Left renal cortex interstitium (tissue), 4 donors: Measurements from ENCODE around the gene C5orf22. TPM values are rescaled to one million over a fixed set of nuclear protein-coding genes. Genes with fewer than 3 reads are reported as not detected.
"Not testable (repeated sequence)": the region's sequence is repeated elsewhere in the genome, so short reads cannot be mapped to it uniquely, and the experiment has no call there.

ENCODE experiments used
- DNase-seq, 4 donors: peaks; one replicate each; pipeline ENCODE4 v3.0.0-alpha.2; 2013; ENCODE audit warnings: low read depth in 4 of 4, low spot score in 2 of 4, missing footprints in 1 of 4
- polyA plus RNA-seq, 4 donors: library from polyadenylated mRNA; unstranded; fragments of 120-200 nt; gene quantifications; one replicate each; pipeline ENCODE4 v1.2.1, GENCODE V29; 2013; ENCODE audit not compliant: insufficient read length in 4 of 4

C5orf22 gene
- polyA plus RNA-seq, 4 donors: 24.2 to 32.2 (median 31.3) TPM

- no peak for DNase-seq
Measured at GRCh38 chr5:31598640-31599611, 66.8 kb downstream of the C5orf22 start.

GRCh38 chr5:31602305-31602704 lies 70.2 kb downstream of the C5orf22 start:
- DNase-seq: not testable (repeated sequence)

- DNase-seq: no peak
Measured at GRCh38 chr5:31604240-31604639, 72.1 kb downstream of the C5orf22 start.

- DNase-seq: no peak
Measured at GRCh38 chr5:31604644-31605043, 72.5 kb downstream of the C5orf22 start.

Other genes with a start within 250 kb of the C5orf22 start
- gene DROSHA, start 208 bp upstream of the C5orf22 start, polyA plus RNA-seq: 100 to 1,000 TPM in 1 of 4 donors, 10 to 100 TPM in 3; 76.2 to 107 (median 89.2) TPM
- gene PDZD2, start 106.8 kb downstream of the C5orf22 start, polyA plus RNA-seq: 10 to 100 TPM; 16.6 to 21.1 (median 18.4) TPM